ENCODE measurements around the gene CCDC33. TPM values are rescaled to one million over a fixed set of nuclear protein-coding genes. Genes with fewer than 3 reads are reported as not detected.

The CCDC33 gene
- total RNA-seq, 1 donor from 2014 or later = 0.41 TPM

GRCh38 chr15:74209997-74210671 is 26.0 kb upstream of the CCDC33 start:
- H3K4me1 Mint-ChIP-seq (ENCODE audit: low read depth, unreplicated experiment) = peaks cover 40% of the 10 kb centered on the region

GRCh38 chr15:74210729-74211128 is 25.4 kb upstream of the CCDC33 start:
- peak overlapping the region; percentile 23 for H3K27ac Mint-ChIP-seq (ENCODE audit: unreplicated experiment)
- H3K27ac ChIP-seq (ENCODE audit: low read depth, low read length) = peak overlapping the region; percentile 94
- no peaks in the 10 kb centered on the region for H3K79me2 ChIP-seq (ENCODE audit: insufficient read depth, low read length)
- H3K9me3 ChIP-seq (ENCODE audit: insufficient read depth, low read depth, low read length) = no peaks in the 10 kb centered on the region
- no peak overlapping the region for H2AFZ ChIP-seq (ENCODE audit: low read depth, low read length)
- peaks cover 20% of the 10 kb centered on the region for H3K27me3 Mint-ChIP-seq (ENCODE audit: low read depth, unreplicated experiment)
- H4K20me1 ChIP-seq (ENCODE audit: insufficient read depth, low read length) = no peaks in the 10 kb centered on the region
- no peak overlapping the region for H3K4me3 ChIP-seq (ENCODE audit: insufficient read depth, low read depth, low read length)
- peaks cover 55% of the 10 kb centered on the region for H3K4me1 ChIP-seq (ENCODE audit: insufficient read depth, low read length)
- peak overlapping the region; percentile 78 for H3K9ac ChIP-seq (ENCODE audit: low read length)
- H3K27me3 ChIP-seq (ENCODE audit: insufficient read depth, low read length) = no peaks in the 10 kb centered on the region
- peaks cover 3% of the 10 kb centered on the region for H3K36me3 Mint-ChIP-seq (ENCODE audit: low read depth, unreplicated experiment)
- no peak overlapping the region for H3K4me3 Mint-ChIP-seq (ENCODE audit: unreplicated experiment)
- TF ChIP-seq EZH2 (IDR thresholded peaks at IDR 0.05; ENCODE audit: insufficient read depth, low read length) (no peak), CTCF (IDR thresholded peaks at IDR 0.05; ENCODE audit: insufficient read depth, low read depth, low read length) (no peak)
- H3K9me3 Mint-ChIP-seq (ENCODE audit: unreplicated experiment) = no peaks in the 10 kb centered on the region
- FAIRE-seq (no peak), DNase-seq (ENCODE audit: low read depth) (no peak)
- H3K4me2 ChIP-seq (ENCODE audit: low read length) = peak overlapping the region; percentile 52
- peaks cover 44% of the 10 kb centered on the region for H3K4me1 Mint-ChIP-seq (ENCODE audit: low read depth, unreplicated experiment)
- H3K36me3 ChIP-seq (ENCODE audit: insufficient read depth, low read length) = no peaks in the 10 kb centered on the region

More at GRCh38 chr15:74209997-74210671, 26.0 kb upstream of the CCDC33 start:
- no peaks in the 10 kb centered on the region for H3K9me3 Mint-ChIP-seq (ENCODE audit: unreplicated experiment)
- Histone ChIP-seq H3K4me3 (ENCODE audit: insufficient read depth, low read depth, low read length) (no peak overlapping the region), H3K27me3 (ENCODE audit: insufficient read depth, low read length) (no peaks in the 10 kb centered on the region), H3K79me2 (ENCODE audit: insufficient read depth, low read length) (no peaks in the 10 kb centered on the region), H3K27ac (ENCODE audit: low read depth, low read length) (peak overlapping the region; percentile 94), H2AFZ (ENCODE audit: low read depth, low read length) (no peak overlapping the region), H3K36me3 (ENCODE audit: insufficient read depth, low read length) (no peaks in the 10 kb centered on the region), H4K20me1 (ENCODE audit: insufficient read depth, low read length) (no peaks in the 10 kb centered on the region), H3K9me3 (ENCODE audit: insufficient read depth, low read depth, low read length) (no peaks in the 10 kb centered on the region), H3K4me2 (ENCODE audit: low read length) (peak overlapping the region; percentile 52), H3K9ac (ENCODE audit: low read length) (peak overlapping the region; percentile 78), H3K4me1 (ENCODE audit: insufficient read depth, low read length) (peaks cover 51% of the 10 kb centered on the region)
- TF ChIP-seq EZH2 (IDR thresholded peaks at IDR 0.05; ENCODE audit: insufficient read depth, low read length) (no peak), CTCF (IDR thresholded peaks at IDR 0.05; ENCODE audit: insufficient read depth, low read depth, low read length) (no peak)
- no peak overlapping the region for H3K4me3 Mint-ChIP-seq (ENCODE audit: unreplicated experiment)
- DNase-seq (ENCODE audit: low read depth) = peak; percentile 99
- peak; percentile 83 for FAIRE-seq
- peaks cover 23% of the 10 kb centered on the region for H3K27me3 Mint-ChIP-seq (ENCODE audit: low read depth, unreplicated experiment)
- H3K27ac Mint-ChIP-seq (ENCODE audit: unreplicated experiment) = peak overlapping the region; percentile 42
- H3K36me3 Mint-ChIP-seq (ENCODE audit: low read depth, unreplicated experiment) = peaks cover 3% of the 10 kb centered on the region

- H4K20me1 ChIP-seq (ENCODE audit: insufficient read depth, low read length) = no peaks in the 10 kb centered on the region
- H3K4me1 Mint-ChIP-seq (ENCODE audit: low read depth, unreplicated experiment) = peaks cover 49% of the 10 kb centered on the region
- no peaks in the 10 kb centered on the region for H3K9me3 Mint-ChIP-seq (ENCODE audit: unreplicated experiment)
- H3K27ac Mint-ChIP-seq (ENCODE audit: unreplicated experiment) = no peak overlapping the region
- H3K27ac ChIP-seq (ENCODE audit: low read depth, low read length) = no peak overlapping the region
- H3K79me2 ChIP-seq (ENCODE audit: insufficient read depth, low read length) = no peaks in the 10 kb centered on the region
- H3K4me3 ChIP-seq (ENCODE audit: insufficient read depth, low read depth, low read length) = no peak overlapping the region
- H3K27me3 ChIP-seq (ENCODE audit: insufficient read depth, low read length) = no peaks in the 10 kb centered on the region
- no peaks in the 10 kb centered on the region for H3K36me3 ChIP-seq (ENCODE audit: insufficient read depth, low read length)
- H3K4me1 ChIP-seq (ENCODE audit: insufficient read depth, low read length) = peaks cover 57% of the 10 kb centered on the region
- H3K27me3 Mint-ChIP-seq (ENCODE audit: low read depth, unreplicated experiment) = peaks cover 17% of the 10 kb centered on the region
- no peak for DNase-seq (ENCODE audit: low read depth)
- no peak overlapping the region for H2AFZ ChIP-seq (ENCODE audit: low read depth, low read length)
- H3K9ac ChIP-seq (ENCODE audit: low read length) = no peak overlapping the region
- no peaks in the 10 kb centered on the region for H3K9me3 ChIP-seq (ENCODE audit: insufficient read depth, low read depth, low read length)
- no peak overlapping the region for H3K4me3 Mint-ChIP-seq (ENCODE audit: unreplicated experiment)
- no peaks in the 10 kb centered on the region for H3K36me3 Mint-ChIP-seq (ENCODE audit: low read depth, unreplicated experiment)
- no peak for TF ChIP-seq CTCF (IDR thresholded peaks at IDR 0.05; ENCODE audit: insufficient read depth, low read depth, low read length)
- H3K4me2 ChIP-seq (ENCODE audit: low read length) = no peak overlapping the region
- no peak for FAIRE-seq
Measured at GRCh38 chr15:74211656-74212055, 24.5 kb upstream of the CCDC33 start.
